H9 (cell line): ENCODE results near the gene MTNR1A. TPM values are rescaled to one million over a fixed set of nuclear protein-coding genes. Genes with fewer than 3 reads are reported as not detected.

ENCODE experiments used
- DNase-seq: peaks from one replicate; pipeline ENCODE4 v3.0.0-alpha.2; 2017
- H2AFZ ChIP-seq: one replicate; pipeline ENCODE4 v1.6.1; 2013; ENCODE audit warnings: mild to moderate bottlenecking, low read length, control low read depth, moderate library complexity
- H2AK5ac ChIP-seq: 2 replicates; pipeline ENCODE4 v1.6.1; 2013; ENCODE audit warnings: low read length, control low read depth, mixed read lengths; ENCODE audit not compliant: insufficient read length
- H2BK120ac ChIP-seq: one replicate; pipeline ENCODE4 v1.6.1; 2013; ENCODE audit warnings: low read depth, mild to moderate bottlenecking, low read length, control low read depth, inconsistent platforms; ENCODE audit not compliant: poor library complexity, severe bottlenecking
- H2BK12ac ChIP-seq: 2 replicates; pipeline ENCODE4 v1.6.1; 2013; ENCODE audit warnings: low read length, control low read depth, mixed read lengths, low read depth; ENCODE audit not compliant: insufficient read length
- H2BK15ac ChIP-seq: 2 replicates; pipeline ENCODE4 v1.6.1; 2013; ENCODE audit warnings: low read depth, low read length, control low read depth
- H2BK20ac ChIP-seq: one replicate; pipeline ENCODE4 v1.6.1; 2013; ENCODE audit warnings: low read depth, mild to moderate bottlenecking, low read length, control low read depth, inconsistent platforms; ENCODE audit not compliant: poor library complexity, severe bottlenecking
- H2BK5ac ChIP-seq: 2 replicates; pipeline ENCODE4 v1.6.1; 2013; ENCODE audit warnings: low read length, control low read depth, mixed read lengths; ENCODE audit not compliant: insufficient read length
- H3K14ac ChIP-seq: 2 replicates; pipeline ENCODE4 v1.6.1; 2013; ENCODE audit warnings: low read length, control low read depth; ENCODE audit not compliant: insufficient read depth
- H3K18ac ChIP-seq: 2 replicates; pipeline ENCODE4 v1.6.1; 2013; ENCODE audit warnings: low read depth, mild to moderate bottlenecking, mixed read lengths, low read length, control low read depth; ENCODE audit not compliant: insufficient read length
- H3K23ac ChIP-seq: 2 replicates; pipeline ENCODE4 v1.6.1; 2013; ENCODE audit warnings: low read length, control low read depth, mixed read lengths, low read depth; ENCODE audit not compliant: insufficient read length
- H3K23me2 ChIP-seq: 2 replicates; pipeline ENCODE4 v1.6.1; 2013; ENCODE audit warnings: low read depth, mild to moderate bottlenecking, mixed read lengths, low read length, control low read depth; ENCODE audit not compliant: insufficient read length, poor library complexity, severe bottlenecking
- H3K27ac ChIP-seq: 2 replicates; pipeline ENCODE4 v1.5.1; 2013; ENCODE audit warnings: low read length, control low read depth, mixed read lengths, low read depth; ENCODE audit not compliant: insufficient read length
- H3K27me3 ChIP-seq: 2 replicates; pipeline ENCODE4 v1.6.1; 2013; ENCODE audit warnings: low read length, control low read depth, inconsistent platforms; ENCODE audit not compliant: insufficient read depth
- H3K4ac ChIP-seq: 2 replicates; pipeline ENCODE4 v1.6.1; 2013; ENCODE audit warnings: low read depth, mild to moderate bottlenecking, control low read depth, inconsistent platforms, low read length, moderate library complexity
- H3K4me1 ChIP-seq: 2 replicates; pipeline ENCODE4 v1.6.1; 2013; ENCODE audit warnings: low read length, control low read depth, inconsistent platforms; ENCODE audit not compliant: insufficient read depth
- H3K4me2 ChIP-seq: 2 replicates; pipeline ENCODE4 v1.6.1; 2013; ENCODE audit warnings: low read length, control low read depth, mixed read lengths; ENCODE audit not compliant: insufficient read length, insufficient read depth
- H3K56ac ChIP-seq: 2 replicates; pipeline ENCODE4 v1.6.1; 2013; ENCODE audit warnings: low read depth, mild to moderate bottlenecking, mixed read lengths, low read length, control low read depth; ENCODE audit not compliant: insufficient read length
- H3K79me1 ChIP-seq: 2 replicates; pipeline ENCODE4 v1.6.1; 2013; ENCODE audit warnings: low read depth, mild to moderate bottlenecking, moderate library complexity, low read length, control low read depth, inconsistent platforms; ENCODE audit not compliant: insufficient read depth, poor library complexity, severe bottlenecking
- H3K79me2 ChIP-seq: 2 replicates; pipeline ENCODE4 v1.6.1; 2013; ENCODE audit warnings: low read length, control low read depth, inconsistent platforms; ENCODE audit not compliant: insufficient read depth
- H3K9ac ChIP-seq: 2 replicates; pipeline ENCODE4 v1.6.1; 2013; ENCODE audit warnings: low read length, control low read depth, mixed read lengths; ENCODE audit not compliant: insufficient read length; ENCODE audit errors: extremely low read depth
- H3K9me3 ChIP-seq: one replicate; pipeline ENCODE4 v1.6.1; 2013; ENCODE audit warnings: low read depth, low read length, inconsistent platforms; ENCODE audit not compliant: control insufficient read depth
- H3T11ph ChIP-seq: one replicate; pipeline ENCODE4 v1.6.1; 2013; ENCODE audit warnings: mild to moderate bottlenecking, low read length, control low read depth, inconsistent platforms
- H4K20me1 ChIP-seq: one replicate; pipeline ENCODE4 v1.6.1; 2013; ENCODE audit not compliant: control insufficient read depth, insufficient read length, insufficient read depth
- H4K5ac ChIP-seq: 2 replicates; pipeline ENCODE4 v1.6.1; 2013; ENCODE audit warnings: low read depth, mild to moderate bottlenecking, mixed read lengths, low read length, control low read depth; ENCODE audit not compliant: insufficient read length
- H4K8ac ChIP-seq: replicated peaks from 2 replicates; pipeline ENCODE4 v1.6.1; 2013; ENCODE audit warnings: low read length, control low read depth, mixed read lengths, low read depth; ENCODE audit not compliant: insufficient read length
- H4K91ac ChIP-seq: 2 replicates; pipeline ENCODE4 v1.6.1; 2013; ENCODE audit warnings: low read depth, mild to moderate bottlenecking, moderate library complexity, mixed read lengths, low read length, control low read depth; ENCODE audit not compliant: insufficient read length
- H3K27ac Mint-ChIP-seq, 3 experiments: 2 replicates in 2 of 3; 3 replicates in 1 of 3; pipeline ENCODE4 v1.8.0; 2020 to 2021; ENCODE audit warnings: mixed read lengths in 3 of 3, mild to moderate bottlenecking in 1 of 3, moderate library complexity in 1 of 3
- H3K27me3 Mint-ChIP-seq: 2 replicates; pipeline ENCODE4 v1.8.0; 2021; ENCODE audit warnings: low read depth, mild to moderate bottlenecking, moderate library complexity, mixed read lengths
- H3K36me3 Mint-ChIP-seq, 3 experiments: 2 replicates in 2 of 3; 3 replicates in 1 of 3; pipeline ENCODE4 v1.8.0; 2020 to 2021; ENCODE audit warnings: low read depth in 3 of 3, mixed read lengths in 3 of 3; ENCODE audit not compliant: insufficient read depth in 1 of 3
- H3K4me1 Mint-ChIP-seq, 2 experiments: 2 replicates each; pipeline ENCODE4 v1.8.0; 2020; ENCODE audit warnings: mixed read lengths in 2 of 2
- H3K4me3 Mint-ChIP-seq, 2 experiments: 2 replicates in 1 of 2; 3 replicates in 1 of 2; pipeline ENCODE4 v1.8.0; 2020 to 2021; ENCODE audit warnings: mild to moderate bottlenecking in 2 of 2, mixed read lengths in 2 of 2, moderate library complexity in 1 of 2
- H3K9me3 Mint-ChIP-seq, 2 experiments: 2 replicates in 1 of 2; 3 replicates in 1 of 2; pipeline ENCODE4 v1.8.0; 2020; ENCODE audit warnings: mild to moderate bottlenecking in 2 of 2, mixed read lengths in 2 of 2, moderate library complexity in 1 of 2
- CTCF ChIP-seq: fragments of 200-600 bp; sonication (generic); conservative IDR thresholded peaks from 3 replicates; pipeline ENCODE4 v1.8.0; 2021; ENCODE audit warnings: antibody characterized with exemption, mild to moderate bottlenecking
- whole genome bisulfite sequencing: extraction: QIAGEN DNeasy Blood & Tissue Kit; methylation state at CpG from one replicate; pipeline ENCODE4 v1.1.7; 2013; ENCODE audit warnings: missing lambda C conversion rate, low lambda C conversion rate, mixed read lengths; ENCODE audit not compliant: insufficient read length; ENCODE audit errors: extremely low coverage; 5-methylcytosine and 5-hydroxymethylcytosine counted together
- total RNA-seq: library from RNA; stranded (reverse); gene quantifications from 2 replicates; pipeline ENCODE4 v1.2.1, GENCODE V29; 2021

Gene MTNR1A
- total RNA-seq, 1 experiment from 2014 or later: 0.57 TPM

DNA sequence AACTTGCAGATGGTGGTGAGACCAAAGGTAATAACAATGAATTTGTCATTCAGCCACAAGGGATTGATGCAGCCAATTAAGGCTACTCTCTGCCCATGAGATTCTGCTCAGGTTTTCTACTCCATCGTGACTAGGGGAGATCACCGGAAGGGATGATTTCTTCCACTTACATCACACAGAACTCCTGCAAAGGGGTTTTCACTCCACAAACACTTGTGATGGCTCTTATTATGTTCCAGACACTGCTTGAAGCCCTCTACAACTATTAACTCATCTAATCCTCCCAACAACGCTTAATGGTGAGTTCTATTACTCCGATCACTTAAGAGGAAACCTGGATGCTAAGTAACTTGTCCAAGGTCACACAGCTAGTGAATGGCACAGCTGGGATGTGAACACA is 55.9 kb downstream of the MTNR1A start:
- H3K27ac Mint-ChIP-seq: no peak overlapping the region
- no peak overlapping the region for H4K5ac ChIP-seq
- H3K23ac ChIP-seq: no peak overlapping the region
- no peak overlapping the region for H3K18ac ChIP-seq
- no peak for DNase-seq
- no peaks in the 10 kb centered on the region for H3K79me2 ChIP-seq
- no peak overlapping the region for H2BK12ac ChIP-seq
- H4K91ac ChIP-seq: no peak overlapping the region
- WGBS: no CpG with 5 or more reads among the region's 4 CpGs
- no peak overlapping the region for H3K14ac ChIP-seq
- H3K9ac ChIP-seq: no peak overlapping the region
- no peaks in the 10 kb centered on the region for H3K4me1 ChIP-seq
- peaks cover 5 to 8% of the 10 kb centered on the region in 2 experiments; a peak in 3 of 4 replicates for H3K4me1 Mint-ChIP-seq
- no peak overlapping the region for H3K4me2 ChIP-seq
- no peak overlapping the region for H2AFZ ChIP-seq
- H3K4ac ChIP-seq: no peak overlapping the region
- no peak overlapping the region for H3K27ac ChIP-seq
- H2BK120ac ChIP-seq: no peak overlapping the region
- H3K23me2 ChIP-seq: no peaks in the 10 kb centered on the region
- no peak for TF ChIP-seq CTCF
- no peak overlapping the region for H3K4me3 Mint-ChIP-seq
- H3K27me3 Mint-ChIP-seq: no peaks in the 10 kb centered on the region
- no peak overlapping the region for H2BK15ac ChIP-seq
- H3K27me3 ChIP-seq: no peaks in the 10 kb centered on the region
- H3K9me3 Mint-ChIP-seq: peaks cover 12 to 17% of the 10 kb centered on the region in 2 experiments
- H2BK5ac ChIP-seq: no peak overlapping the region
- H3K56ac ChIP-seq: no peak overlapping the region
- H3T11ph ChIP-seq: no peak overlapping the region
- H3K9me3 ChIP-seq: peaks cover 2% of the 10 kb centered on the region
- H4K8ac ChIP-seq: no peak overlapping the region
- peaks cover 3 to 7% (median 3%) of the 10 kb centered on the region in 3 experiments; a peak in 4 of 7 replicates for H3K36me3 Mint-ChIP-seq
- no peaks in the 10 kb centered on the region for H4K20me1 ChIP-seq
- H2AK5ac ChIP-seq: no peak overlapping the region
- H3K79me1 ChIP-seq: no peaks in the 10 kb centered on the region
- H2BK20ac ChIP-seq: no peak overlapping the region
